Measurements from ENCODE around the gene RPL39L.
A peak's percentile ranks its signal among the peaks of the same experiment; 100 is the strongest.
"Not testable (repeated sequence)": the region's sequence is repeated elsewhere in the genome, so short reads cannot be mapped to it uniquely, and the experiment has no call there.

RPL39L gene

GRCh38 chr3:187136337-187136736 lies 3.0 kb downstream of the RPL39L start:
- DNase-seq = no peak

- not testable (repeated sequence) for DNase-seq
Measured at GRCh38 chr3:187135172-187135690, 4.1 kb downstream of the RPL39L start.

GRCh38 chr3:187133181-187133580 lies 6.1 kb downstream of the RPL39L start:
- not testable (repeated sequence) for DNase-seq

GRCh38 chr3:187132666-187133065 lies 6.6 kb downstream of the RPL39L start:
- no peak for DNase-seq

GRCh38 chr3:187131981-187132380 lies 7.3 kb downstream of the RPL39L start:
- no peak for DNase-seq

- peak; percentile 30 for DNase-seq
Measured at GRCh38 chr3:187130346-187131066, 8.8 kb downstream of the RPL39L start.

GRCh38 chr3:187125319-187126031 lies 13.8 kb downstream of the RPL39L start:
- DNase-seq = no peak

GRCh38 chr3:187122261-187122660 lies 17.0 kb downstream of the RPL39L start:
- no peak for DNase-seq

- no peak for DNase-seq
Measured at GRCh38 chr3:187120326-187120725, 19.0 kb downstream of the RPL39L start.

- no peak for DNase-seq
Measured at GRCh38 chr3:187114511-187114910, 24.8 kb downstream of the RPL39L start.

GRCh38 chr3:187112934-187113793 lies 26.1 kb downstream of the RPL39L start:
- DNase-seq = no peak

GRCh38 chr3:187110156-187110555 lies 29.1 kb downstream of the RPL39L start:
- no peak for DNase-seq

GRCh38 chr3:187107989-187108388 lies 31.3 kb downstream of the RPL39L start:
- no peak for DNase-seq

- no peak for DNase-seq
Measured at GRCh38 chr3:187105700-187106099, 33.6 kb downstream of the RPL39L start.

GRCh38 chr3:187104933-187105332 lies 34.4 kb downstream of the RPL39L start:
- DNase-seq = no peak

GRCh38 chr3:187104342-187104741 lies 35.0 kb downstream of the RPL39L start:
- no peak for DNase-seq

- no peak for DNase-seq
Measured at GRCh38 chr3:187103251-187103650, 36.0 kb downstream of the RPL39L start.

GRCh38 chr3:187102073-187102634 lies 37.1 kb downstream of the RPL39L start:
- no peak for DNase-seq

- peak; percentile 51 for DNase-seq
Measured at GRCh38 chr3:187101184-187102072, 37.9 kb downstream of the RPL39L start.

- no peak for DNase-seq
Measured at GRCh38 chr3:187098923-187099512, 40.3 kb downstream of the RPL39L start.

GRCh38 chr3:187093320-187093719 lies 46.0 kb downstream of the RPL39L start:
- DNase-seq = no peak
